Neural cell (in vitro differentiated cells): Measurements from ENCODE around the gene NCDN. TPM values are rescaled to one million over a fixed set of nuclear protein-coding genes. Genes with fewer than 3 reads are reported as not detected.

ENCODE experiments used
- H2AFZ ChIP-seq: fragments of 200-600, 300-800 bp; sonication (generic), shearing (Covaris generic); 2 replicates; pipeline ENCODE4 v1.6.0; 2014; ENCODE audit warnings: low read depth, mild to moderate bottlenecking, antibody characterized with exemption, low read length, moderate library complexity
- H3F3A ChIP-seq: fragments of 200-600 bp; shearing (Covaris generic); 2 replicates; pipeline ENCODE4 v1.6.1; 2016; ENCODE audit warnings: mild to moderate bottlenecking, moderate library complexity, mixed read lengths, antibody characterized with exemption, low read length; ENCODE audit not compliant: insufficient read depth, poor library complexity, severe bottlenecking
- H3K27ac ChIP-seq: fragments of 200-600, 300-800 bp; sonication (generic), shearing (Covaris generic); 2 replicates; pipeline ENCODE4 v1.5.1; 2014; ENCODE audit warnings: mild to moderate bottlenecking, low read length, moderate library complexity
- H3K27me3 ChIP-seq: fragments of 300-800, 200-600 bp; sonication (generic), shearing (Covaris generic); 2 replicates; pipeline ENCODE4 v1.6.0; 2014; ENCODE audit warnings: mild to moderate bottlenecking, low read depth, low read length, moderate library complexity; ENCODE audit not compliant: insufficient read depth
- H3K36me3 ChIP-seq: fragments of 300-800, 200-600 bp; sonication (generic), shearing (Covaris generic); 2 replicates; pipeline ENCODE4 v1.5.1; 2014; ENCODE audit warnings: mild to moderate bottlenecking, antibody characterized with exemption, low read length, moderate library complexity; ENCODE audit not compliant: insufficient read depth
- H3K4me2 ChIP-seq: fragments of 300-800, 200-600 bp; sonication (generic), shearing (Covaris generic); 2 replicates; pipeline ENCODE4 v1.6.0; 2014; ENCODE audit warnings: mild to moderate bottlenecking, low read length
- H3K4me3 ChIP-seq: fragments of 300-800, 200-600 bp; sonication (generic), shearing (Covaris generic); 2 replicates; pipeline ENCODE4 v1.5.1; 2014; ENCODE audit warnings: mild to moderate bottlenecking, low read length, moderate library complexity
- H3K79me2 ChIP-seq: fragments of 200-600 bp; shearing (Covaris generic); replicated peaks from 2 replicates; pipeline ENCODE4 v1.6.0; 2014; ENCODE audit warnings: mild to moderate bottlenecking, low read length, moderate library complexity; ENCODE audit not compliant: insufficient read depth
- H3K9ac ChIP-seq: fragments of 300-800, 200-600 bp; sonication (generic), shearing (Covaris generic); 2 replicates; pipeline ENCODE4 v1.6.1; 2016; ENCODE audit warnings: mild to moderate bottlenecking, low read length, mixed read lengths
- H3K9me2 ChIP-seq: fragments of 200-600 bp; shearing (Covaris generic); 2 replicates; pipeline ENCODE4 v1.6.1; 2016; ENCODE audit warnings: mild to moderate bottlenecking, low read length, mixed read lengths; ENCODE audit not compliant: insufficient read depth
- H3K9me3 ChIP-seq: fragments of 200-600, 300-800 bp; sonication (generic), shearing (Covaris generic); 2 replicates; pipeline ENCODE4 v1.6.1; 2016; ENCODE audit warnings: mild to moderate bottlenecking, mixed run types, low read length, moderate library complexity, mixed read lengths
- H4K20me1 ChIP-seq: fragments of 200-600 bp; shearing (Covaris generic); 2 replicates; pipeline ENCODE4 v1.6.1; 2016; ENCODE audit warnings: mild to moderate bottlenecking, mixed run types; ENCODE audit not compliant: insufficient read depth
- CTCF ChIP-seq: fragments of 450-650 bp; IDR thresholded peaks from 2 replicates; pipeline ENCODE4 v1.5.1; 2014; ENCODE audit warnings: antibody characterized with exemption, mild to moderate bottlenecking, moderate library complexity; ENCODE audit not compliant: poor library complexity, severe bottlenecking
- EP300 ChIP-seq: fragments of 450-650 bp; conservative IDR thresholded peaks from 2 replicates; pipeline ENCODE4 v1.6.1; 2014; ENCODE audit warnings: antibody characterized with exemption, mild to moderate bottlenecking, moderate library complexity; ENCODE audit not compliant: poor library complexity, severe bottlenecking
- EZH2 ChIP-seq: fragments of 200-600, 300-800 bp; shearing (Covaris generic), sonication (generic); IDR thresholded peaks from 2 replicates; pipeline ENCODE4 v1.6.1; 2014; ENCODE audit warnings: antibody characterized with exemption, low read length, borderline replicate concordance, mild to moderate bottlenecking; ENCODE audit not compliant: insufficient read depth, poor library complexity, severe bottlenecking
- MXI1 ChIP-seq: fragments of 450-650 bp; conservative IDR thresholded peaks from 2 replicates; pipeline ENCODE4 v1.6.1; 2014; ENCODE audit warnings: antibody characterized with exemption, mild to moderate bottlenecking; ENCODE audit not compliant: poor library complexity, severe bottlenecking
- POLR2AphosphoS5 ChIP-seq: IDR thresholded peaks from 2 replicates; pipeline ENCODE4 v1.6.1; 2012
- RAD21 ChIP-seq: fragments of 450-650 bp; conservative IDR thresholded peaks from 2 replicates; pipeline ENCODE4 v1.6.1; 2014; ENCODE audit warnings: antibody characterized with exemption, mild to moderate bottlenecking, moderate library complexity
- REST ChIP-seq: IDR thresholded peaks from 2 replicates; pipeline ENCODE4 v1.6.1; 2012; ENCODE audit warnings: borderline replicate concordance
- SMC3 ChIP-seq: fragments of 450-650 bp; conservative IDR thresholded peaks from 2 replicates; pipeline ENCODE4 v1.6.1; 2014; ENCODE audit warnings: antibody characterized with exemption, mild to moderate bottlenecking, moderate library complexity; ENCODE audit not compliant: poor library complexity
- TAF1 ChIP-seq: IDR thresholded peaks from 2 replicates; pipeline ENCODE4 v1.6.1; 2012; ENCODE audit warnings: low read depth
- polyA plus RNA-seq: library from polyadenylated mRNA; depleted of rRNA; stranded (reverse); fragments of >200 nt; gene quantifications from 2 replicates; pipeline ENCODE4 v1.2.3, GENCODE V29; 2014

Gene NCDN
- polyA plus RNA-seq, 1 donor from 2014 or later, result 66.1 TPM

- Histone ChIP-seq H3K27me3 (peaks cover 97% of the 10 kb centered on the region), H3K79me2 (no peaks in the 10 kb centered on the region), H2AFZ (no peak overlapping the region), H3K4me2 (no peak overlapping the region), H3K27ac (no peak overlapping the region), H3K9ac (no peak overlapping the region), H3K4me3 (no peak overlapping the region), H3K36me3 (no peaks in the 10 kb centered on the region), H3K9me2 (no peaks in the 10 kb centered on the region), H4K20me1 (no peaks in the 10 kb centered on the region), H3K9me3 (no peaks in the 10 kb centered on the region), H3F3A (no peaks in the 10 kb centered on the region)
- TF ChIP-seq MXI1 (no peak), REST (no peak), TAF1 (no peak), EZH2 (no peak), CTCF (no peak), EP300 (no peak), POLR2AphosphoS5 (no peak), RAD21 (no peak), SMC3 (no peak)
Observed at GRCh38 chr1:35574655-35575415, 17.2 kb downstream of the NCDN start.

- no peak for TF ChIP-seq EZH2
- TF ChIP-seq REST, result no peak
- TF ChIP-seq EP300, result no peak
- no peak for TF ChIP-seq TAF1
- TF ChIP-seq POLR2AphosphoS5, result no peak
- no peak for TF ChIP-seq RAD21
- no peak for TF ChIP-seq SMC3
- TF ChIP-seq MXI1, result no peak
- TF ChIP-seq CTCF, result no peak
- no peak overlapping the region for H3K9ac ChIP-seq
- no peaks in the 10 kb centered on the region for H4K20me1 ChIP-seq
- H3K4me3 ChIP-seq, result no peak overlapping the region
- no peak overlapping the region for H3K27ac ChIP-seq
- H3K27me3 ChIP-seq, result peaks cover 90% of the 10 kb centered on the region
- H3K36me3 ChIP-seq, result no peaks in the 10 kb centered on the region
- H3K9me2 ChIP-seq, result no peaks in the 10 kb centered on the region
- no peak overlapping the region for H2AFZ ChIP-seq
- H3K9me3 ChIP-seq, result no peaks in the 10 kb centered on the region
- H3K79me2 ChIP-seq, result no peaks in the 10 kb centered on the region
- no peak overlapping the region for H3K4me2 ChIP-seq
- H3F3A ChIP-seq, result no peaks in the 10 kb centered on the region
Observed at GRCh38 chr1:35575416-35575958, 17.9 kb downstream of the NCDN start.
